HG03159 (cell line): Measurements from ENCODE around the gene PACRG.

Experiments used
- ATAC-seq: cut with Tn5 transposase; IDR thresholded peaks from one replicate; pipeline ENCODE4 v1.9.1; 2021; ENCODE audit warnings: mild to moderate bottlenecking, moderate library complexity; ENCODE audit not compliant: unreplicated experiment

PACRG gene

GRCh38 chr6:162773996-162774395 lies 46.2 kb downstream of the PACRG start:
- ATAC-seq: no peak

GRCh38 chr6:162777091-162777490 lies 49.3 kb downstream of the PACRG start:
- ATAC-seq: no peak

- ATAC-seq: no peak
These were observed 50.8 kb downstream of the PACRG start for GRCh38 chr6:162778603-162779002.

GRCh38 chr6:162785632-162786242 lies 58.0 kb downstream of the PACRG start:
- ATAC-seq: no peak

GRCh38 chr6:162798546-162799266 lies 70.9 kb downstream of the PACRG start:
- ATAC-seq: no peak

GRCh38 chr6:162814426-162814973 lies 86.7 kb downstream of the PACRG start:
- no peak for ATAC-seq

GRCh38 chr6:162817196-162817595 lies 89.4 kb downstream of the PACRG start:
- no peak for ATAC-seq

- ATAC-seq: no peak
These were observed 91.5 kb downstream of the PACRG start for GRCh38 chr6:162819284-162819683.

GRCh38 chr6:162821102-162821501 lies 93.3 kb downstream of the PACRG start:
- no peak for ATAC-seq

- ATAC-seq: no peak
These were observed 97.8 kb downstream of the PACRG start for GRCh38 chr6:162825597-162825996.

- ATAC-seq: no peak
These were observed 101.4 kb downstream of the PACRG start for GRCh38 chr6:162829013-162829742.

GRCh38 chr6:162833776-162834175 lies 106.0 kb downstream of the PACRG start:
- no peak for ATAC-seq

- ATAC-seq: no peak
These were observed 118.2 kb downstream of the PACRG start for GRCh38 chr6:162845972-162846371.

- no peak for ATAC-seq
These were observed 118.9 kb downstream of the PACRG start for GRCh38 chr6:162846723-162847122.

GRCh38 chr6:162849269-162849668 lies 121.5 kb downstream of the PACRG start:
- no peak for ATAC-seq

GRCh38 chr6:162852192-162852591 lies 124.4 kb downstream of the PACRG start:
- ATAC-seq: no peak

GRCh38 chr6:162852840-162853577 lies 125.2 kb downstream of the PACRG start:
- no peak for ATAC-seq

- no peak for ATAC-seq
These were observed 126.5 kb downstream of the PACRG start for GRCh38 chr6:162854228-162854627.

GRCh38 chr6:162854734-162855191 lies 127.0 kb downstream of the PACRG start:
- no peak for ATAC-seq

GRCh38 chr6:162856885-162857284 lies 129.1 kb downstream of the PACRG start:
- ATAC-seq: no peak

- no peak for ATAC-seq
These were observed 129.6 kb downstream of the PACRG start for GRCh38 chr6:162857326-162857725.
